Astrocyte of the spinal cord (primary cell): ENCODE results near the gene NUP85.
"Not testable (repeated sequence)": the region's sequence is repeated elsewhere in the genome, so short reads cannot be mapped to it uniquely, and the experiment has no call there.

Experiments
- DNase-seq: peaks from one replicate; pipeline ENCODE4 v3.0.0; 2011; ENCODE audit warnings: low read depth, low spot score
- H3K4me3 ChIP-seq: 2 replicates; pipeline ENCODE4 v1.5.1; 2011; ENCODE audit warnings: low read depth, mild to moderate bottlenecking, low read length, moderate library complexity
- CTCF ChIP-seq: IDR thresholded peaks from 2 replicates; pipeline ENCODE4 v1.5.1; 2012; ENCODE audit warnings: low read depth, mild to moderate bottlenecking, low read length, inconsistent platforms
- in situ Hi-C: cut with HindIII; loops from 2 replicates; pipeline ENCODE4 v1.10.0; 2017; ENCODE audit warnings: low sequenced_read_pairs

Gene NUP85

GRCh38 chr17:75271233-75271954 lies 65.9 kb downstream of the NUP85 start:
- peak overlapping the region; percentile 57 for H3K4me3 ChIP-seq
- in situ Hi-C loops: no loop called here
- peak; percentile 49 for DNase-seq
- peak; percentile 43 for TF ChIP-seq CTCF

- H3K4me3 ChIP-seq: peak overlapping the region; percentile 57
- in situ Hi-C loops: no loop called here
- peak; percentile 29 for DNase-seq
- TF ChIP-seq CTCF: no peak
These were observed 66.7 kb downstream of the NUP85 start for GRCh38 chr17:75271955-75272847.

GRCh38 chr17:75272848-75273184 lies 67.3 kb downstream of the NUP85 start:
- no peak overlapping the region for H3K4me3 ChIP-seq
- in situ Hi-C loops: no loop called here

GRCh38 chr17:75273977-75274708 lies 68.7 kb downstream of the NUP85 start:
- no peak for TF ChIP-seq CTCF
- peak; percentile 56 for DNase-seq
- no peak overlapping the region for H3K4me3 ChIP-seq
- in situ Hi-C loops: no loop called here

More at GRCh38 chr17:75272848-75273184, 67.3 kb downstream of the NUP85 start:
- no peak for DNase-seq
- TF ChIP-seq CTCF: no peak

GRCh38 chr17:75277664-75278071 lies 72.2 kb downstream of the NUP85 start:
- H3K4me3 ChIP-seq: no peak overlapping the region
- in situ Hi-C loops: no loop called here
- no peak for TF ChIP-seq CTCF
- peak; percentile 47 for DNase-seq

- DNase-seq, H3K4me3 ChIP-seq, in situ Hi-C loops: not testable (repeated sequence)
These were observed 74.7 kb downstream of the NUP85 start for GRCh38 chr17:75280189-75280588.
